ENCODE results near the gene FMNL2.
A peak's percentile ranks its signal among the peaks of the same experiment; 100 is the strongest.

The FMNL2 gene

DNA sequence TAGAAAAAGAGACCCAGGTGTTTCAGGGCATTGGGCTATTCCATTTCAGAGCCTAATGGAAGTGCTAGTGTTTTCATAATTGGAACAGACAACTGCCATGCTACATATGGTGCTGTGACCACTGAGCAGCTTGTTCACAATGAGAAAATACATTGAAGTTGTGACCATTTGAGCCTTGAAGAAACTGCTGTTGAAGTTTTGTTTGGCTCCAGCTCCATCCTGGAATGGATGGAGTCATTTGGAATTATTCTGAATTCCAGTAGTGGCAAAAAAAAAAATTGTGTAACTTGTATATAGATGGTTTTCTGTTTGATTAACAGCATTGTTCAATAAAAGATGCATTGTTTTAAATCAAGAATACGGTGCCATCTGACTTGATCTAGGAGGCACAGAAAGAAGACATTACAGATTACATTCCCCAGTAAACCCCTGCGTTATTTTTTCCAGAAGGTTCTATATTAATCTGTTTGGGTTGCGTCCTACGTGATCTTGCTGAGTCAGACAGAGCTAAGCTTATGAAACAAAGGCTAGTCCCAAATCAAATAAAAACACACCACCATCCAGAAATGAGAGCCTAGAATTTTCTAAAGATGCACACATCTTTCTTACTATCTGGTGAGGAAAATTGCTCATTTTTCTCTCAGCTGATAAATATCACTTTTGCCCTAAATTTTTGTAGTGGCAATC is 19.2 kb downstream of the FMNL2 start:
- no peak overlapping the region for H3K4me2 ChIP-seq (ENCODE audit: low read depth, low read length)
- no peak overlapping the region for H3K9ac ChIP-seq (ENCODE audit: low read length)
- no peak overlapping the region for H3K27ac ChIP-seq (ENCODE audit: low read length)
- no peaks in the 10 kb centered on the region for H3K9me2 ChIP-seq (replicated peaks; ENCODE audit: insufficient read depth, low read length)
- no peaks in the 10 kb centered on the region for H3F3A ChIP-seq (ENCODE audit: insufficient read depth, low read length)
- H3K4me1 ChIP-seq (ENCODE audit: low read length), result no peaks in the 10 kb centered on the region
- TF ChIP-seq EZH2 (optimal IDR thresholded peaks at IDR 0.05; ENCODE audit: low read depth, low read length), result no peak
- no peak for TF ChIP-seq CTCF (IDR thresholded peaks at IDR 0.05; ENCODE audit: low read length)
- no peak for TF ChIP-seq EZH2phosphoT487 (IDR thresholded peaks at IDR 0.05; ENCODE audit: low read length)
- H3K36me3 ChIP-seq (replicated peaks; ENCODE audit: insufficient read depth, low read length), result no peaks in the 10 kb centered on the region
- H2AFZ ChIP-seq (ENCODE audit: low read length), result no peak overlapping the region
- no peaks in the 10 kb centered on the region for H3K9me3 ChIP-seq (replicated peaks; ENCODE audit: insufficient read depth, low read length)
- H3K27me3 ChIP-seq (replicated peaks; ENCODE audit: insufficient read depth, low read length), result no peaks in the 10 kb centered on the region
- H3K79me2 ChIP-seq (ENCODE audit: low read length), result no peaks in the 10 kb centered on the region
- no peaks in the 10 kb centered on the region for H4K20me1 ChIP-seq (ENCODE audit: insufficient read depth, low read length)
- H3K4me3 ChIP-seq (ENCODE audit: low read length), result no peak overlapping the region
- DNase-seq, result peak; percentile 2

- H3K27me3 ChIP-seq (replicated peaks; ENCODE audit: insufficient read depth, low read length), result no peaks in the 10 kb centered on the region
- H2AFZ ChIP-seq (ENCODE audit: low read length), result no peak overlapping the region
- TF ChIP-seq EZH2phosphoT487 (IDR thresholded peaks at IDR 0.05; ENCODE audit: low read length) (no peak), CTCF (IDR thresholded peaks at IDR 0.05; ENCODE audit: low read length) (no peak), EZH2 (optimal IDR thresholded peaks at IDR 0.05; ENCODE audit: low read depth, low read length) (no peak)
- no peaks in the 10 kb centered on the region for H4K20me1 ChIP-seq (ENCODE audit: insufficient read depth, low read length)
- no peaks in the 10 kb centered on the region for H3K4me1 ChIP-seq (ENCODE audit: low read length)
- peak; percentile 1 for DNase-seq
- no peak overlapping the region for H3K4me3 ChIP-seq (ENCODE audit: low read length)
- no peak overlapping the region for H3K9ac ChIP-seq (ENCODE audit: low read length)
- no peaks in the 10 kb centered on the region for H3F3A ChIP-seq (ENCODE audit: insufficient read depth, low read length)
- H3K9me2 ChIP-seq (replicated peaks; ENCODE audit: insufficient read depth, low read length), result no peaks in the 10 kb centered on the region
- H3K79me2 ChIP-seq (ENCODE audit: low read length), result no peaks in the 10 kb centered on the region
- no peaks in the 10 kb centered on the region for H3K9me3 ChIP-seq (replicated peaks; ENCODE audit: insufficient read depth, low read length)
- H3K4me2 ChIP-seq (ENCODE audit: low read depth, low read length), result no peak overlapping the region
- no peak overlapping the region for H3K27ac ChIP-seq (ENCODE audit: low read length)
- H3K36me3 ChIP-seq (replicated peaks; ENCODE audit: insufficient read depth, low read length), result no peaks in the 10 kb centered on the region
Measured at GRCh38 chr2:152354909-152355308, 19.9 kb downstream of the FMNL2 start.

- Histone ChIP-seq H3K9ac (ENCODE audit: low read length) (no peak overlapping the region), H3K9me3 (replicated peaks; ENCODE audit: insufficient read depth, low read length) (no peaks in the 10 kb centered on the region), H3F3A (ENCODE audit: insufficient read depth, low read length) (no peaks in the 10 kb centered on the region), H3K4me3 (ENCODE audit: low read length) (no peak overlapping the region), H3K79me2 (ENCODE audit: low read length) (no peaks in the 10 kb centered on the region), H3K4me1 (ENCODE audit: low read length) (no peaks in the 10 kb centered on the region), H3K27me3 (replicated peaks; ENCODE audit: insufficient read depth, low read length) (no peaks in the 10 kb centered on the region), H3K36me3 (replicated peaks; ENCODE audit: insufficient read depth, low read length) (no peaks in the 10 kb centered on the region), H3K27ac (ENCODE audit: low read length) (no peak overlapping the region), H2AFZ (ENCODE audit: low read length) (no peak overlapping the region), H3K4me2 (ENCODE audit: low read depth, low read length) (no peak overlapping the region), H3K9me2 (replicated peaks; ENCODE audit: insufficient read depth, low read length) (no peaks in the 10 kb centered on the region), H4K20me1 (ENCODE audit: insufficient read depth, low read length) (no peaks in the 10 kb centered on the region)
- no peak for TF ChIP-seq EZH2 (optimal IDR thresholded peaks at IDR 0.05; ENCODE audit: low read depth, low read length)
- TF ChIP-seq CTCF (IDR thresholded peaks at IDR 0.05; ENCODE audit: low read length), result no peak
- no peak for TF ChIP-seq EZH2phosphoT487 (IDR thresholded peaks at IDR 0.05; ENCODE audit: low read length)
- peak; percentile 4 for DNase-seq
Measured at GRCh38 chr2:152355409-152355831, 20.4 kb downstream of the FMNL2 start.

Measured in MM.1S (cell line).